Measurements from ENCODE around the gene RNF20.

GRCh38 chr9:101578378-101578777, 44.7 kb downstream of the RNF20 start:
- no peak for TF ChIP-seq POLR2A (IDR thresholded peaks at IDR 0.05; ENCODE audit: low read depth, low read length)
- TF ChIP-seq, protein P1, sequence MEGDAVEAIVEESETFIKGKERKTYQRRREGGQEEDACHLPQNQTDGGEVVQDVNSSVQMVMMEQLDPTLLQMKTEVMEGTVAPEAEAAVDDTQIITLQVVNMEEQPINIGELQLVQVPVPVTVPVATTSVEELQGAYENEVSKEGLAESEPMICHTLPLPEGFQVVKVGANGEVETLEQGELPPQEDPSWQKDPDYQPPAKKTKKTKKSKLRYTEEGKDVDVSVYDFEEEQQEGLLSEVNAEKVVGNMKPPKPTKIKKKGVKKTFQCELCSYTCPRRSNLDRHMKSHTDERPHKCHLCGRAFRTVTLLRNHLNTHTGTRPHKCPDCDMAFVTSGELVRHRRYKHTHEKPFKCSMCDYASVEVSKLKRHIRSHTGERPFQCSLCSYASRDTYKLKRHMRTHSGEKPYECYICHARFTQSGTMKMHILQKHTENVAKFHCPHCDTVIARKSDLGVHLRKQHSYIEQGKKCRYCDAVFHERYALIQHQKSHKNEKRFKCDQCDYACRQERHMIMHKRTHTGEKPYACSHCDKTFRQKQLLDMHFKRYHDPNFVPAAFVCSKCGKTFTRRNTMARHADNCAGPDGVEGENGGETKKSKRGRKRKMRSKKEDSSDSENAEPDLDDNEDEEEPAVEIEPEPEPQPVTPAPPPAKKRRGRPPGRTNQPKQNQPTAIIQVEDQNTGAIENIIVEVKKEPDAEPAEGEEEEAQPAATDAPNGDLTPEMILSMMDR (IDR thresholded peaks at IDR 0.05; ENCODE audit: extremely low read depth in 1 of 2, insufficient read depth in 1 of 2, low read depth in 1 of 2, low read length in 2 of 2) = no peak
